ENCODE results near the gene ST8SIA5. TPM values are rescaled to one million over a fixed set of nuclear protein-coding genes. Genes with fewer than 3 reads are reported as not detected.

The ST8SIA5 gene
- total RNA-seq, 1 experiment from 2014 or later: not detected

DNA sequence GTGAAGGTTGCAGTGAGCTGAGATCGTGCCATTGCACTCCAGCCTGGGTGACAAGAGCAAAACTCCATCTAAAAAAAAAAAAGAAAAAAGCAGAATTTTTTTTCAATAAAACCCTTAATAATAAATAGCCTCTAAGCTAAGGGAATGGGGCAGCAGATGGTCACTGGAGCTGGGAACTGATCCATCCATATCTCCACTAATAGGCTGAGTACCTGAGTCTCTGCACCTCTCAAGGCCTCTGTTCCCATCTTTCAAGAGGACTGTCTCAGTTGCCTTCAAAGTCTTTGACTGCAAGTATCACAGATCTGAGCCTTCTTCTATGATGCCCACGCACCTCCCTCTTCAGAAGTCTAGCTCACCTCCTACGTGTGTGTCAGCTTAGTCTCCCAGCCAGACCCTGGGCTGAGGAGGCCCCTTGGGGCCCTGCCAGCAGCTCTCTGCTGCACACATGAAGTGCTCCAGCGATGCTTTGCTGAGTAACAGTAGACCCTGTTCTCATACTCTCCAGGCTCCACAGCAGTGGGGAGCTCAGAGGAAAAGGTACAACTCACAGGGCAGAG lies 32.9 kb downstream of the ST8SIA5 start:
- Histone ChIP-seq H3K79me2 (ENCODE audit: low read depth) (no peaks in the 10 kb centered on the region), H3F3A (ENCODE audit: insufficient read depth, low read depth) (no peaks in the 10 kb centered on the region; the same call in 1 of the 2 replicates), H3K27ac (no peak overlapping the region), H3K4me2 (no peak overlapping the region), H3K9me2 (ENCODE audit: insufficient read depth) (no peaks in the 10 kb centered on the region), H3K27me3 (ENCODE audit: insufficient read depth, low read depth) (peaks cover 25% of the 10 kb centered on the region), H3K4me1 (replicated peaks; ENCODE audit: insufficient read depth) (0 out of 2 replicates have a peak, but pooled peaks cover 2% of the 10 kb centered on the region), H2AFZ (no peak overlapping the region), H3K36me3 (ENCODE audit: low read depth) (no peaks in the 10 kb centered on the region), H3K9me3 (ENCODE audit: insufficient read depth, low read depth) (no peaks in the 10 kb centered on the region), H4K20me1 (ENCODE audit: insufficient read depth) (no peaks in the 10 kb centered on the region), H3K4me3 (no peak overlapping the region)
- POLR2A ChIA-PET (ENCODE audit: unreplicated experiment): no interaction called here
- CTCF ChIA-PET: no interaction called here
- no peak for DNase-seq
- BruUV-seq (replicated peaks): no TSS peak
- TF ChIP-seq, protein P1, sequence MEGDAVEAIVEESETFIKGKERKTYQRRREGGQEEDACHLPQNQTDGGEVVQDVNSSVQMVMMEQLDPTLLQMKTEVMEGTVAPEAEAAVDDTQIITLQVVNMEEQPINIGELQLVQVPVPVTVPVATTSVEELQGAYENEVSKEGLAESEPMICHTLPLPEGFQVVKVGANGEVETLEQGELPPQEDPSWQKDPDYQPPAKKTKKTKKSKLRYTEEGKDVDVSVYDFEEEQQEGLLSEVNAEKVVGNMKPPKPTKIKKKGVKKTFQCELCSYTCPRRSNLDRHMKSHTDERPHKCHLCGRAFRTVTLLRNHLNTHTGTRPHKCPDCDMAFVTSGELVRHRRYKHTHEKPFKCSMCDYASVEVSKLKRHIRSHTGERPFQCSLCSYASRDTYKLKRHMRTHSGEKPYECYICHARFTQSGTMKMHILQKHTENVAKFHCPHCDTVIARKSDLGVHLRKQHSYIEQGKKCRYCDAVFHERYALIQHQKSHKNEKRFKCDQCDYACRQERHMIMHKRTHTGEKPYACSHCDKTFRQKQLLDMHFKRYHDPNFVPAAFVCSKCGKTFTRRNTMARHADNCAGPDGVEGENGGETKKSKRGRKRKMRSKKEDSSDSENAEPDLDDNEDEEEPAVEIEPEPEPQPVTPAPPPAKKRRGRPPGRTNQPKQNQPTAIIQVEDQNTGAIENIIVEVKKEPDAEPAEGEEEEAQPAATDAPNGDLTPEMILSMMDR (conservative IDR thresholded peaks at IDR 0.05): no peak
- TF ChIP-seq EZH2 (IDR thresholded peaks at IDR 0.05; ENCODE audit: low read depth): no peak
- intact Hi-C loops (cut with micrococcal nuclease; ENCODE audit: unreplicated experiment): no loop called here

DNA sequence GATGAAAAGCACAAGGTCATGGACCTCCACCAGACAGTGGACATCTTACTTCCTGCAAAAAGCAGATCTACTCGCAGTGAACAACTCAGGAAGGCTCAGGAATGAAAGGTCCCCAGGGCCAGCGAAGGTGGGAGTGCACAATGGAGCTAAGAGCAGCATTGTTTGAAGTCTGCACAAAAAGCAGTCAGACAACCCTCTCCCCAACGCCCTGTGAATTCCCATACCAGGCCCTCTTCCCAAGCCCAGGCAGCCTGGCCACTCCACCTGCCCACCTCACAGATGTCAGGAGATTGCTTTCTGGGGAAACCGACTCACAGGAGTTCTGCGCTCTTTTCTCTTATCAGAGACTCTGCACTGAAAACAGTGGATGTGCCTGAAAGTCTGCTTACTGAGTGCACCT lies 34.8 kb downstream of the ST8SIA5 start:
- ChIA-PET CTCF (no interaction called here), POLR2A (ENCODE audit: unreplicated experiment) (no interaction called here)
- TF ChIP-seq EZH2 (IDR thresholded peaks at IDR 0.05; ENCODE audit: low read depth): no peak
- TF ChIP-seq, protein P1 (conservative IDR thresholded peaks at IDR 0.05): no peak
- H3K9me3 ChIP-seq (ENCODE audit: insufficient read depth, low read depth): no peaks in the 10 kb centered on the region
- H3K4me1 ChIP-seq (replicated peaks; ENCODE audit: insufficient read depth): 0 out of 2 replicates have a peak, but pooled peaks cover 7% of the 10 kb centered on the region
- H3K4me2 ChIP-seq: no peak overlapping the region
- peaks cover 31% of the 10 kb centered on the region for H3K27me3 ChIP-seq (ENCODE audit: insufficient read depth, low read depth)
- H3K9me2 ChIP-seq (ENCODE audit: insufficient read depth): no peaks in the 10 kb centered on the region
- no peak for DNase-seq
- intact Hi-C loops (cut with micrococcal nuclease; ENCODE audit: unreplicated experiment): no loop called here
- H3K36me3 ChIP-seq (ENCODE audit: low read depth): no peaks in the 10 kb centered on the region
- no peaks in the 10 kb centered on the region for H4K20me1 ChIP-seq (ENCODE audit: insufficient read depth)
- no peak overlapping the region for H2AFZ ChIP-seq
- no peaks in the 10 kb centered on the region for H3K79me2 ChIP-seq (ENCODE audit: low read depth)
- H3K4me3 ChIP-seq: no peak overlapping the region
- no peak overlapping the region for H3K27ac ChIP-seq
- H3F3A ChIP-seq (ENCODE audit: insufficient read depth, low read depth): no peaks in the 10 kb centered on the region; the same call in 1 of the 2 replicates
- no TSS peak for BruUV-seq (replicated peaks)

DNA sequence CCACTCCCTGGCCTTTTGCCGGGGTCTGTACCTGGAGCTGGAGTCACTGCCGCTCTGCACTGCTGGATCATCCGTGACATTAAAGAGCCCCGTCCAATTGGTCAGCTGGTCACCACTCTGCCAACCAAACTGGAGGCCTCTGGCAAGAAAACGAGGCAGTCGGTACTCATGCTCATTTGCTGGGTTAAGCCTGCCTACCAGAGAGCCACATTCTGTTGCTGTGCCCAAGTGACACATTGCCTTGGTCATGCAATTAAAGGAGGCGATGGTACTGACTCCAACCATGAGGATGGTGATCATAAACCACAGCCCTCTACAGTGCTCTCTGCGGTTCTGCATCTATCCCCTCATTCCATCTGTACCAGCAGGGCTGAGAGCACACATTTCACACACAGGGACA lies 35.5 kb downstream of the ST8SIA5 start:
- intact Hi-C loops (cut with micrococcal nuclease; ENCODE audit: unreplicated experiment): no loop called here
- Histone ChIP-seq H3K27ac (no peak overlapping the region), H3K79me2 (ENCODE audit: low read depth) (no peaks in the 10 kb centered on the region), H2AFZ (no peak overlapping the region), H3K9me3 (ENCODE audit: insufficient read depth, low read depth) (no peaks in the 10 kb centered on the region), H3K36me3 (ENCODE audit: low read depth) (no peaks in the 10 kb centered on the region), H3K4me3 (no peak overlapping the region), H4K20me1 (ENCODE audit: insufficient read depth) (no peaks in the 10 kb centered on the region), H3F3A (ENCODE audit: insufficient read depth, low read depth) (no peaks in the 10 kb centered on the region), H3K4me1 (replicated peaks; ENCODE audit: insufficient read depth) (0 out of 2 replicates have a peak, but pooled peaks cover 7% of the 10 kb centered on the region), H3K27me3 (ENCODE audit: insufficient read depth, low read depth) (peaks cover 31% of the 10 kb centered on the region), H3K4me2 (no peak overlapping the region), H3K9me2 (ENCODE audit: insufficient read depth) (no peaks in the 10 kb centered on the region)
- CTCF ChIA-PET: no interaction called here
- TF ChIP-seq, protein P1 (conservative IDR thresholded peaks at IDR 0.05): no peak
- TF ChIP-seq EZH2 (IDR thresholded peaks at IDR 0.05; ENCODE audit: low read depth): no peak
- no peak for DNase-seq
- no TSS peak for BruUV-seq (replicated peaks)
- POLR2A ChIA-PET (ENCODE audit: unreplicated experiment): no interaction called here

All from PC-9 (cell line).